Mesenteric fat pad (tissue), 1 donor: ENCODE measurements around the gene RPAP2. TPM values are rescaled to one million over a fixed set of nuclear protein-coding genes. Genes with fewer than 3 reads are reported as not detected.

Experiments
- DNase-seq: peaks from one replicate; pipeline ENCODE4 v3.0.0-alpha.2; 2020; ENCODE audit warnings: low spot score
- total RNA-seq: library from RNA; stranded (reverse); fragmentation: NEBNext Ultra II Directional; extraction: Animal tissue kit (Norgen Biotek cat#: 25700); gene quantifications from one replicate; pipeline ENCODE4 v1.2.1, GENCODE V29; 2021
- donor health status: DM: yes; HTN: yes; CAD: no.

Gene RPAP2
- total RNA-seq, 1 donor from 2014 or later = 29.0 TPM

- no peak for DNase-seq
Measured at GRCh38 chr1:92446546-92446945, 147.7 kb downstream of the RPAP2 start.

- no peak for DNase-seq
Measured at GRCh38 chr1:92447033-92447681, 148.3 kb downstream of the RPAP2 start.

GRCh38 chr1:92447976-92448375, 149.1 kb downstream of the RPAP2 start:
- no peak for DNase-seq

Other genes starting within 250 kb of the RPAP2 start
- not detected for gene SETSIP, start 223.6 kb upstream of the RPAP2 start, total RNA-seq
- gene BTBD8, start 218.7 kb upstream of the RPAP2 start, total RNA-seq = 2.1 TPM
- not detected for gene C1orf146, start 81.1 kb upstream of the RPAP2 start, total RNA-seq
- gene GLMN, start 72 bp upstream of the RPAP2 start, total RNA-seq = 7.6 TPM
- gene GFI1, start 187.9 kb downstream of the RPAP2 start, total RNA-seq = 0.51 TPM